IPS-11a (cell line): ENCODE results near the gene KIAA0825.
"Not testable (repeated sequence)": the region's sequence is repeated elsewhere in the genome, so short reads cannot be mapped to it uniquely, and the experiment has no call there.

Experiments
- H3K4me3 ChIP-seq: one replicate; pipeline ENCODE4 v1.5.1; 2013; ENCODE audit warnings: low read depth, low read length, control low read depth

KIAA0825 gene

DNA sequence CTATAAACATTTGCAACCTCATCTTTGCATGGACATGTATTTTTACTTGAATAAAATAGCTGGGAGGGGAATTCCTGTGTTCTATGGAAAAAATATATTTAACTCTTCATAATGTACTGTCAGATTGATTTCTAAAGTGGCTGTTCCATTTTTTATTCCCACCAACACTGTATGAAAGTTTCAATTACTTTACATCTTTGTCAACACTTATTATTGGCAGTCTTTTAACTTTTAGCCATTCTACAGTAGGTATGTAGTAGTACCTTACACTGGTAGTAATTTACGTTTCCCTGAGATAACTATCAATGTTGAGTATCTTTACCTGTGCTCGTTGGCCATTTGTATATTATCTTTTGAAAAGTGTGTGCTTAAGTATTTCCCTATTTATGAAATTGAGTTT lies 429.7 kb downstream of the KIAA0825 start:
- no peak overlapping the region for H3K4me3 ChIP-seq

DNA sequence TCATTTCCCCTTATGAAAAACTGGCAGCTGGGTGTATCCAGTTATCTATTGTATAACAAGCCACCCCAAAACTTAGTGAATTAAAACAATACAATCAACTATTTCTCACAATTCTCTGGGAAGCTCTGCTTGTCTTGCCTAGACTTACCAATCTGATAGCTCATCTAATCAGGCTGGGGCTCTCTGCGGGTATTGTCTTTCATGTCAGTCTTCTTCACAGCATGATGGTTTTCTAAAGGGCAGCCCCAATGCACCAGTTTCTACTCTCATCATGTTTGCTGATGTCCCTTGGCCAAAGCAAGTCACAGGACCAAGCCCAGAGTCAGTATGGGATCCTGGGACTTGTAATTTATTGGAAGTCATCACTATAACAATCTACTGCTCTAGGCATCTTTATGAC lies 433.5 kb downstream of the KIAA0825 start:
- H3K4me3 ChIP-seq, result no peak overlapping the region

DNA sequence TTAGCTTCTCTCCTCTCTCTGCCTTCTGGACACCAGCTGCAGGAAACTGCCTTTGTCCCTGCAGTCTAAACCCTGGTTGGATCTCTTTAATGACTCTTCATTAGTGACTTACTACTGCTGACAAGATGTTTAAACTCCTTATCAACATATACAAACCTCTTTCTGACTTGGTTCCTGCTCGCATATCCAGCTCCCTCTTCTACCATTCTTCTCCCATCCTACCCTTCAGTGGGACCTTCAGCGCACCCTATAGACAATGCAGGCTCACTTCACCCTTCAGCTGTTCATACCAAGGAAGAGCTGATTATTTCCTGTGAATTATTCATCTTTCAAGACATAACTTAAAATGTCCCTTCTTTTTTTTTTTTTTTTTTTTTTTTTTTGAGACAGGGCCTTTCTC lies 436.5 kb downstream of the KIAA0825 start:
- H3K4me3 ChIP-seq, result no peak overlapping the region

DNA sequence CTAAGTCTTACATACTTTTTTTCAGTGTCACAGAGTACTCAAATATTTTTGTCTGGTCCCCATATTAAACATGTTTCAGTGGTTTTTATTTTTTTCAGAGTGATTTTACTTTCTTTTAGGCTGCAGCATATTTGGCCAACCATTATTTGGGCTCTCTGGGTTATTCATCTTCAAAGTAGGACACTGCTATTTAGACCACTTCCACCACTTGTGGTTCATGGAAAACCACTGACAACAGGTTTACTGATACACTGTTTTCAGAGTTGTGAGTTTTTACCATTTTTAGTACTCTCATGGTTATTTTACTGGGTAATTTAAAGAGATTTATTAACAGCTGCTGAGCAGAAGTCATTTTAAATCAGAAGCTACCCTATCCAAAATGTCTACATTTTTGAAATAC lies 437.6 kb downstream of the KIAA0825 start:
- no peak overlapping the region for H3K4me3 ChIP-seq

DNA sequence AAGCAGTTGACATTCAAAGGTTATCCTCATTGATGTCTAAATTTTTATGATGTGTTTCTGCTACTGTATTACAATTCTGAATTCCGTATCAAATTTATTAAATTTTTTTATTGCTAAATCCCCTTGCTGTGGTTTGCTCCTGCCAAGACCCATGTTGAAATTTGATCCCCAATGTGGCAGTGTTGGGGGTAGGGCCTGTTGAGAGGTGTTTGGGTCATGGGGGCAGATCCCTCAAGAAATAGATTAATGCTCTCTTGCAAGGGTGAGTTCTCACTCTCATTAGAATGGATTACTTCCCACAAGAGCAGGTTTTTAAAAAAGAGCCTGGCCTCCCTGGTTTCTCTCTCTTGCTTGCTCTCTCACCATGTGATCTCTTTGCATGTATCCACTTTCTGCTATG lies 442.5 kb downstream of the KIAA0825 start:
- H3K4me3 ChIP-seq, result no peak overlapping the region

DNA sequence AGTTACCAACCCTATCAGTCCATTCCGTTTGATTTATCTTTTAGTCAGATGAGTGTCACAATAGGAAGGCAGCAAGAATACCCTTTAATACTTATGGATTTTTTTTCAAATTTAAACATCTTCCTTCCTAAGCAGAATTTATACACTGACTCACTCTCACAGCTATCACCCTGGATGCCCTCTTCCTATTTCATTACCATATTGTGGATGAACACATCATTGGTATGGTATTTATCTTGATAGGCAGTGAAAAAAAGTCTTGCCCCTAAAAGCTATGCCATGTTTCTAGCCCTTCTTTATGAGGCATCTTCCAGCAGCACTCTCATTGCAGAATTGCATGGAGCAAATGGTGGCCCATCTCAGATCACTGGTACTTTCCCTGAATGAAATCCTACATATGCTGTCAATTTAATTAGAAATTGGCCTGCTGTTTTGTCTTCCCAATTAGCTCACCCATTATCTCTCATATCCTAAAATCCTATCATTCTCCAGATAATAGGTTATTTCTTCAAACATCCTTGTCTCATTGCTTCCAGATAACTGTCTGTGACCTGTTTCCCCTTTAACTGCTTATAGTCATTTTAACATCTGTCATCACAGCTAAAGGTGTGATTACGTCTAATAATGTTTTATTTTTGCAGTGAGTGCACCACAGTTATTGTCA lies 443.5 kb downstream of the KIAA0825 start:
- H3K4me3 ChIP-seq, result no peak overlapping the region

DNA sequence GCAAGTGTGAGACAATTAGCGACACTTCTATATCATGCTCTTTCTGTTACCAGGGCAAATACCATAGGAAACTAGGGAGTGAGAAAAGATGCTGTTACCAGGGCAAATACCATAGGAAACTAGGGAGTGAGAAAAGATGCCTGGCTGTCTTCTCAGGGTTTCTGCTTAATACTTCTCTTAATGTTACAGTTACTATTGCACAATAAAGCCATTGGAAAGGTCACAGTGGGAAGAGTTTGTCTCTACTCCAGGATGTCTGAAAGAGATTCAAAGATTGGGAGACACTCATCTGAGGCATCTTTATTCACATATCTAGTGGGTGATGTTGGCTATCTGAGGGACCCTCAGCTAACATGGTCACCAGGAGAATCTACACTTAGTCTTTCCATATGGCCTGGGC lies 445.3 kb downstream of the KIAA0825 start:
- H3K4me3 ChIP-seq, result no peak overlapping the region

DNA sequence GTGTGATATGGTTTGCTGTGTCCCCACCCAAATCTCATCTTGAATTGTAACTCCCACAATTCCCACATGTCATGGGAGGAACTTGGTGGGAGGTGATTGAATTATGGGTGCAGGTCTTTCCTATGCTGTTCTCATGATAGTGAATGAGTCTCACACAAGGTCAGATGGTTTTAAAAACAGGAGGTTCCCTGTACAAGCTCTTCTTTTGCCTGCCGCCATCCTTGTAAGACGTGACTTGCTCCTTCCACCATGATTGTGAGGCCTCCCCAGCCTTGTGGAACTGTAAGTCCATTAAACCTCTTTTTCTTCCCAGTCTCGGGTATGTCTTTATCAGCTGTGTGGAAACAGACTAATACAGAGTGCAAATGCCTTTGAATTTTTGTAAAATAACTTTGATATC lies 447.3 kb downstream of the KIAA0825 start:
- not testable (repeated sequence) for H3K4me3 ChIP-seq

DNA sequence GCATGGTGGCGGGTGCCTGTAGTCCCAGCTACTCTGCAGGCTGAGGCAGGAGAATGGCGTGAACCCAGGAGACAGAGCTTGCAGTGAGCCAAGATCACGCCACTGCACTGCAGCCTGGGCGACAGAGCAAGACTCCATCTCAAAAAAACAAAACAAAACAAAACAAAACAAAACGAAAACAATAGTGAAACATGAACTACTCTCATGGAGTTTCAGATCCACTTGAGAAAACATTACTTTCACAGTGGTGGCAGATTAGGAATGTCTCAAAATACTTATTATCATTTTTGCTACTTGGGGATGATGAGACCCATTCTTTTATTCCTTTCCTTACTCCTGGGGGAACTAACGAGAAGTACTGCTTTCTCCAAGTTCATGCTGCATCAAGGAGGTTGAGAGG lies 448.2 kb downstream of the KIAA0825 start:
- not testable (repeated sequence) for H3K4me3 ChIP-seq

DNA sequence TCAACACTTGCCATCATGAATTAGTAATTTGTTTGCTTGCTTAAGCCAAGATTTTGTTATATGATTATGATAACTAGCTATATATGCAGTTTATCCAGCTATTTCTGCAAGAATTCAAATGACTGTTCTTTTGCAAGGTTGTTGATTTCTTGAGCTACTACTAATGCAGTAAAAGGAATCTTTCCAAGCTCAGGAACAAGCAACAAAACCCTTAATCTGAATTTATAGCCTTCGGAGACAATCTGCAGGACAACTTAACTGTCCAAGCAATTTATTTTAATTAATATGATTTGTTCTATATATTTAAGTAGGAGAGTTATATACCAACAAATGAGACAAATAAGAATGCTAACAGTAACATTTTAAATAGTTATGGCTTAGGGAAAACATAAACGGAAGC lies 450.3 kb downstream of the KIAA0825 start:
- no peak overlapping the region for H3K4me3 ChIP-seq

DNA sequence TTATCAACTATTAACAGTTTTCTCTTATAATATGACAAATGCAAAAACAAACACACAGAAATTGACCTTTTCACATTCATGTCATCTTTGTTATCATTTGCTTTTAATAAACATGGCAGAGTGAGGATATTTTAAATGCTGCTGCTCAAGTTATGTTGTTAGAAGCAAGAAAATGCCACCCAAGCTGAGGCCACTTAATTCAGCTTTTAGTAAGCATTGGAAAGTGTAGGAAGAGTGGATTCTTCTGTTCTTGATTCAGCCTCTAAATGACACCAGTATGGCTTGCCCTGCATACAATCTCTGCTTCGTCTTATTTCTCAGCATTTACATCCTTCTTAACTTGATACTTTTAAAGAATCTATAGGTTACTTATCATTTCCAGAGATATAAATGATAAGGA lies 456.6 kb downstream of the KIAA0825 start:
- no peak overlapping the region for H3K4me3 ChIP-seq

DNA sequence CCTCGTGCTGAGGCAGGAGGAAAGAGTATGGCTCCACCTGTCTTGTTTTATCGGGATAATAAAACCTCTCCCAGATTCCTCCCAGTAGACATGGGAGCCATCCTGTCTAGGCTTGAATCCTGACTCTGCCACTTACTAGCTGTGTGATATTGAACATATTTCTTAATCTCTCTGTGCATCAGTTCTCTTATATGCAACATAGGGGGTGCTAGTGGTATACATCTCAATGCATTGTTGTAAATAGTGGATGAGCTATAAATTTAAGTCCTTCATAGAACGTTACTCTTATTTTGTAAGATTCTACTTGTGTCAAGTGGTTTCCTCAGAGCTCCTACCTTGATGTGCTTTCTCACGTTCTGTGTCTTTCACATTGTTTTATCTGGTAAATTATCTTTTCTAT lies 459.3 kb downstream of the KIAA0825 start:
- H3K4me3 ChIP-seq, result no peak overlapping the region

DNA sequence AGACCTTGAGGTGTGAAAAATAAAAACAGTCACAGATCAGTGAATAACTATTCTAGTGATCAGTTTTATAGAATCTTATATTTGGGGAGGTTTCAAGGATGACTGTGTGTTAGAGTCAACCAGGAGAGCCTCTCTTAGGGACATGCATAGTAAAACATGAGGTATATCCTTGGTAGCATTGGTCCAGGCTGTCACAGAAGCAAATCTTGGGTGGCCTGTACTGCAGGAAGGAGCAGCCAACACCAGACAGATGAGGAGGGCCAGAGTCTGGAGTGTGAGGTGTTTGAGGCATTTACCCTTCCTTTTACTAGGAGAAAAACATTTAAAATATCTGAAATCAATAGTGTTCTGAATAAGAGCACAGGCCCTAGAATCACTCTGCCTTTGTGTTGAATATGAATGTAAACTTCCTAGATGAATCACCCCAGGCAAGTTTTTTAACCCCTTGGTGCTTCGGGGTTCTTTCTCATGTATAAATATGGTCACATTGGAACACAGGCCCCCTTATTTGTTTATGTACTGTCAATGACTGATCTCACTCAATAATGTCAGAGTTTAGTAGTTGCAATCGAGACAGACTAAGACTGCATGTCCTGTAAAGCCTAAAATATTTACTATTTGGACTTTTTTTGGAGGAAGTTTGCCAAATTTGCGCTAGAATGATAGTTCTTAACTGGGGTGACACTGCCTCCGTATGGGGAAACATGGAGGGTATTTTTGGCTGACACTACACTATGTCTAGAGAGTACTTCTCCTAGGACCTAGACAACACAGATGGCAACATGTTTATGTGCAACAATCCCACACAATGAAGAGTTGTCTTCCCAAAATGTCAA lies 460.5 kb downstream of the KIAA0825 start:
- no peak overlapping the region for H3K4me3 ChIP-seq

DNA sequence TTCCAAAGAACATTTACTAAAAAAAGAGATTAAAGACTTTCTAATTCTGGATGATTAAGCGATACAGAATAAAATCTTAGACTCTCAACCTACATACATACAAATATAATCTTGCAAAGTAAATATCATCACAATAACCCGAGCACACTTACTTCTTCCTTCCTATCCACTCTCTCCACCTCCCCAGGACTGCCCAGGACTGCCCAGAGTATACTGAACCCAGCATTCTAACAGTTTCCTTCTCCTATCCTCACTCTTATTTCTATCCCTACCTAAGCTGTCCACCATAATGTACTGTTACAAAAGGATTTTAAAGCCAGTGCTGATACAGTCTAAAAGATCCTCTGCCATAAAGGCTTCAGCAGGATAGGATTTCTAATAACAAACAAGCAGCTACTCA lies 463.7 kb downstream of the KIAA0825 start:
- no peak overlapping the region for H3K4me3 ChIP-seq

DNA sequence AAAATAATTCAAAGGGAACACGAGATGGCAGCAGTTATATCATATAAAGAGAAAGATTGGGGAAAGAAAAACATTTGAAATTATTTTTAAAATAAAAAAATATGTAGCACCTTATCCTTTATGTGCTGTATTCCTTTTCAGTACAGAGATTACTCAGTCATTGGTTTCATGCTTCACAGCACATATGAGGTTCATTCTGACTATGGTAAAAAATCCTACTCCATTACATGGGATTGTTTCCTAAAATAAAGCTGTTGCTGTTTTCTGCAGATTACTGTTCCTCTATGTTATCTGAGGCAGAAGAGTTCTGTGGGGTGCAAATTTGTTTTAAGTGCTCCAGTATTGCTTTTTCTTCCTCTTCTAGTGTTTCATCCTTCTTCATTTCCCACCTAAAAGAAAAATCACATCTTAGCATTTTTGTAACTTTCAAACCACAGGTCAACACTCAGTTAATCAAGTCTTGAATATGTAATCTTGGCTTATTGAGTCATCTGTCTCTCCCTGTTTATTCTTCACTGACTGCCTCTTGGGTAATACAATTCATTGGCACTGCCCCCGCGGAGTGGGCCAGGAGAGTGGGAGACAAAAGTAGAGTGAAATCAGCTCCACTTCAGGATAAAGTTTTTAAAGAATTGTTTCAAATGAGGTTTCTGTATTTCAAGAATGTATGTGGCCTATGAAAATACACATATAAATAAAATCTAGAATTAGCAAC lies 464.5 kb downstream of the KIAA0825 start:
- H3K4me3 ChIP-seq, result no peak overlapping the region

DNA sequence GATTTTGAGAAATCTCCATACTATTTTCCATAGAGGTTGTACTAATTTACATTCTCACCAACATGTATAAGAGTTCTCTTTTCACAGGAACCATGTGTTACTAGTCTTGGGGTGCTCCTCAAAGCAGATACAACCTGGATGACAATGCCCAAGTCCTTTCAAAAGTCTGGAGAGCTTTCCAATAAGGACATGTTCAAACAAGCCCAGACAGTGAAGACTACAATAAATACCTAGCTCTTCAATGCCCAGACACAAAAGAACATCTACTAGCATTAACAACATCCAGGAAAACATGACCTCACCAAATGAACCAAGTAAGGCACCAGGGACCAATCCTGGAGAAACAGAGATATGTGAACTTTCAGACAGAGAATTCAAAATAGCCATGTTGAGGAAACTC lies 474.8 kb downstream of the KIAA0825 start:
- not testable (repeated sequence) for H3K4me3 ChIP-seq

DNA sequence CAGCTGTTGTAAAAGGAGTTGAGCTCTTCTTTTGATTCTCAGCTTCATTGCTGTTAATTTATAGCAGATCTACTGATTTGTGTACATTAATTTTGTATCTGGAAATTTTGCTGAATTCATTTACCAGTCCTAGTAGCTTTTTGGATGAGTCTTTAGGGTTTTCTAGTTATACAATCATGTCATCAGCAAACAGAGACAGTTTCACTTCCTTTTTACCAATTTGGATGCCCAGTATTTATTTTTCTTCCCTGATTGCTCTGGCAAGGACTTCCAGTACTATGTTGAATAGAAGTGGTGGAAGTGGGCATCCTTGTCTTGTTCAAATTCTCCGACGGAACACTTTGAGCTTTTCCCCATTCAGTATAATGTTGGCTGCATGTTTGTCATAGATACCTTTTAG lies 478.1 kb downstream of the KIAA0825 start:
- no peak overlapping the region for H3K4me3 ChIP-seq

DNA sequence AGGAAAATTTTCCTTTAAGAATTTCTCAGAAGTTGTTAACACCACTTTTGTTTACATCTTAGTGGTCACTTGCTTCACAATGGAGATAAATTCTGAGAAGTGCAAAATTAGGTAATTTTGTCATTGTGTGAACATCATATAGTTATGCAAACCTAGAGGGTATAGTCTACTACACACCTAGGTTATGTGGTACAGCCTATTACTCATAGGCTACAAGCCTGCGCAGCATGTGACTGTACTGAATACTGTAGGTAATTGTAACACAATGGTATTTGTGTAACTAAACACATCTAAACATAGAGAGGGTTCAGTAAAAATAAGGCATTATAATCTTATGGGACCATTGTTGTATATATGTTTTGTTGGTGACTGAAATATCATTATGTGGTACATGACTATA lies 488.3 kb downstream of the KIAA0825 start:
- no peak overlapping the region for H3K4me3 ChIP-seq

DNA sequence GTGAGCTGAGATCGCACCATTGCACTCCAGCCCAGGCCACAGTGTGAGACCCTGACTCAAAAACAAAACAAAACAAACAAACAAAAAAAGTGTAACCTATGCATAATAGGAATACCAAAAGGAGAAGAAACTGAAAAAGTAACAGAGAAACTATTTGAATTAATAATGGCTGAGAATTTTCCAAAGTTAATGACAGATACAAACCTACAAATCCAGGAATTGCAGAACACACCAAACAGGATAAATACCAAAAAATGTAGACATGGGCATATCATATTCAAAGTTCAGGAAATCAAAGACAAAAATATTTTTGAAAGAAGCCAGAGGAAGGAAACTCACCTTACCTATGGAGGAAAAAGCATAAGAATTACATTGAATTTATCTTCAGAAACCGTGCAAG lies 493.3 kb downstream of the KIAA0825 start:
- H3K4me3 ChIP-seq, result no peak overlapping the region

DNA sequence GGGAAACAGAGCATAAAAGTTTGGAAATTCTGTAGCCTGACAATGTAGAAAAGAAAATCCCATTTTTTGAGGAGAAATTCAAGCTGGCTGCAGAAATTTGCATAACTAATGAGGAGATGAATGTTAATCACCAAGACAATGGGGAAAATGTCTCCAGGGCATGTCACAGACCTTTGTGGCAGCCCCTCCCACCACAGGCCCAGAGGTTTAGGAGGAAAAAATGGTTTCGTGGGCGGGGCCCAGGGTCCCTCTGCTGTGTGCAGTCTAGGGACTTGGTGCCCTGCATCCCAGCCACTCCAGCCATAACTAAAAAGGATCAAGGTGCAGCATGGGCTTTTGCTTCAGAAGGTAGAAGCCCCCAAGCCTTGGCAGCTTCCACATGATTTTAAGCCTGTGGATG lies 502.1 kb downstream of the KIAA0825 start:
- H3K4me3 ChIP-seq, result not testable (repeated sequence)

DNA sequence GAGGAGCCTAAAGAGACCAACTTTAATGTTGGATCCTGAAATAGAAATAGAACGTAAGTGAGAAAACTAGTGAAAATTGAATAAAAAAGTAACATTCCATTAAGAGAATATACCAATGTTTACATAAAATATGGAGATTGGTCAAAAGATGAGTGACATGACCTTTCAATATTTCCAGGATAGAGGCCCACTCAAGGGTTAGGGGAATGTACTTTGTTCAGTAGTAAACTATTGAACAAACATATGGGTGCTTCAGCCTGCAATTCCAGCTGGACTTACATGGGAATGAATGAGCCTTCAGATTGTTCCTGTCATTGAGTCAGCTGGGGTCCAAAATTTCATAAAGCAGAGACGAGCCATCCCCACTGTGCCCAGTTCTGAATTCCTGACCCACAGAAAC lies 505.3 kb downstream of the KIAA0825 start:
- H3K4me3 ChIP-seq, result no peak overlapping the region
